Activated T-cell treated with anti-CD3 and anti-CD28 coated beads, Interleukin-2, amount 50 U/mL, for 48 hours (primary cell): ENCODE results near the gene LRRC36.
A peak's percentile ranks its signal among the peaks of the same experiment; 100 is the strongest.

Source experiments
- DNase-seq, 2 experiments: peaks; one replicate each; pipeline ENCODE4 v3.0.0-alpha.2; 2020

LRRC36 gene

GRCh38 chr16:67392301-67393059, 65.9 kb downstream of the LRRC36 start:
- no peak for DNase-seq

DNA sequence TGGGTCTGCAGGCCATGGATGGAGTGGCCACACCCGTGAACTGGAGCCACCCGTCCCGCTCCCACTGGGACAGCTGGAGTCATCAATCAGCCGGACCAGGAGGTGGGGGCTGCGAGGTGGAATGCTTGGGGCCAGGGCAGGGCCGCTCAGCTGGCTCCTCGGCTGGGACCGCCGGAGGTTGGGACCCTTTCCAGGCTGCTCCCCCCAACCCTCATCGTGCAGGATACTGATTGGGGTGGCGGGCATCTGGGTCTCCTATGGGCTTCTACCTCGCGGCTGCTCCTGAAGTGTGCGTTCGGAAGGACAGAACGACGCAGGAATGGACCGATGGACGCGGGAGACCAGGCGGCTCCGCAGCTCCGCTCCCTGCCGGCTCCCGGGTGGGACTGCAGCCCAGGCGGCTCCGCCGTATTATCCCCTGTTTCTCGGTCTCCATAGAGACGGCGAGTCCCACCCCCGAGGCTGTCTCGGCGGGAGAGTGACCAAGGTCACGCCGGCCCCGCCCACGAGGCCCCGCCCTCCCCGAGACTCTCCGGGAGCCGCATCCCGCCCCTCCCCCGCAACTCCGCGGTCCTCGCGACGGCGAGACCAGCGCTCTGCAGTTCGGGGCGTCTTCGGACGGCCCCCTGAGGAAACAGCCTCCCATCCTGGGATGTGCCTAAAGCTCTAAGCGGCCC, 66.6 kb downstream of the LRRC36 start, which contains the start of gene TPPP3:
TSS of gene TPPP3 (minus strand) at position 388 of the 677 bp plus-strand sequence. CDS start 2,387 bp downstream, outside the sequence.
- DNase-seq = peak; percentile 60 to 66

- DNase-seq = no peak
Measured at GRCh38 chr16:67393788-67394154, 67.2 kb downstream of the LRRC36 start.

GRCh38 chr16:67394155-67395104, 67.8 kb downstream of the LRRC36 start:
- DNase-seq = no peak

- DNase-seq = no peak
Measured at GRCh38 chr16:67395105-67395457, 68.5 kb downstream of the LRRC36 start.

GRCh38 chr16:67395458-67396158, 69.0 kb downstream of the LRRC36 start:
- no peak for DNase-seq

GRCh38 chr16:67396159-67397035, 69.8 kb downstream of the LRRC36 start:
- no peak for DNase-seq

DNA sequence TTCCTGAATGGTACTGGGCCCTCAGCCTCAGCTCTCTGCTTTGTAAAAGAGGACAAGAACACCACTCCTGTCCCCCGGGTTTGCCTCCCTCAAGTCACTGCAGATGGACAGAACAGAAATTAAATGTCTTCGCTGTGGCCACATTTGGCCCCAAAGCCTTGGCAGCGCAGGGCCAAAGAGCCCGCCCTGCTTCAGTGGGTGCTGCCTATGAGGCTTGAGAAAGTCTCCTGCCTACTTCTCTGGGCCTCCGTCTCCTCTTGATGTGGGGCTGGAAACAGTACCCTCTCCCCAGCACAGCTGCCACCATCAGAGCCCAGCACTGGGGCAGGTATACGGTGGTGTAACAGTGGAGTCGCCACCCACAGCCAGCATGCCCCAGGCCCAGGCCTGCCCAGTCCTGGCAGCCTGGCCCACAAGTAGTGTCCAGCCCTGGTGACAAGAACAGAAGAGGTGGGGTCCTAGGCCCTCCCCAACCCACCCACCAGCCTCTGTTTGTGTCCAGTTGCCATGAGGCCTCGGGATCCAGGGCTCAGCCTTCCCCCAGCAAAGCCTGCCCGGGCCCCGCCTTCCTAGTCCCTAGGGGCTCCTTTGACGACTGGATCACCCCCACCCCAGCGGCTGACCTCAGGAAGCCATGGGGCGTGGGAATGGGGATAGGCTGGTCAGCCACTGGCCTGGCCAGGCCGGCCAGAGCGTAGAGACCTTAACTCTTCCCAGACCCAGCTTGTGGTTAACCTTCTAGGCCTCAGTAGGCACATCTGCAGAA, 70.6 kb downstream of the LRRC36 start:
- no peak for DNase-seq

DNA sequence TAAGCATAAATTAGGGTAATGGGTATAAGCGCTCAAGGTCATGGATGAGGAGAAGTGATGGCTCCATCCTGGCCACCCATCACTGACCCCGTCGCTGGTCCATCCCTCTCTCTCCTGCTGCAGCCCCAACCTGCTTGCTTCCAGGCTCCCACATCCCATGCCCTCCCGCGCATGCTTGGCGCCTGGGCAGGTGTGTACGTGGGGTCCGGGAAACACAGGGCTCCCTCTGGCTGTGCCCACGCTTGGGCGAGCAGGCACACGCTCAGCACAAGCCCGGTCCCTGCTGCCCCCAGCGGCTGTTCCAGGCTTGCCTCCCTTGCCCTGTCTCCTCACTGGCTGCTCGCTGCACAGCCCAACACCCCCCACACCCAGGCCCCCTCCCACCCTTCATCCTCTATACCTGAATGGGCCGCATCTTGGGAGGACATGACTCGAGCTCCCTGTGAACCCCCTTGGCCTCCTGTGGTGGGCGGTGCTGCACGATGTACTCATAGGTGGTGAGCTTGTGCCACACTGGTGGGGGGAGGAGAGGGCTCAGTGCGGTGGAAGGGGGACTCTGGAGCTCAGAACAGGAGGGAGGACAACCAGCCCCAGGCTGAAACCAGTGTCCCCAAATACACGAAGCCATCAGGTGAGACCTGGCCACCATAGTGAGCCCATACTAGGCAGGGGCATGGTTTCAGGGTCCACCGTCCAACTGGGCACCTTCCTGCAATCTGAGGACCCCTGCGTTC, 71.4 kb downstream of the LRRC36 start:
- DNase-seq = no peak

DNA sequence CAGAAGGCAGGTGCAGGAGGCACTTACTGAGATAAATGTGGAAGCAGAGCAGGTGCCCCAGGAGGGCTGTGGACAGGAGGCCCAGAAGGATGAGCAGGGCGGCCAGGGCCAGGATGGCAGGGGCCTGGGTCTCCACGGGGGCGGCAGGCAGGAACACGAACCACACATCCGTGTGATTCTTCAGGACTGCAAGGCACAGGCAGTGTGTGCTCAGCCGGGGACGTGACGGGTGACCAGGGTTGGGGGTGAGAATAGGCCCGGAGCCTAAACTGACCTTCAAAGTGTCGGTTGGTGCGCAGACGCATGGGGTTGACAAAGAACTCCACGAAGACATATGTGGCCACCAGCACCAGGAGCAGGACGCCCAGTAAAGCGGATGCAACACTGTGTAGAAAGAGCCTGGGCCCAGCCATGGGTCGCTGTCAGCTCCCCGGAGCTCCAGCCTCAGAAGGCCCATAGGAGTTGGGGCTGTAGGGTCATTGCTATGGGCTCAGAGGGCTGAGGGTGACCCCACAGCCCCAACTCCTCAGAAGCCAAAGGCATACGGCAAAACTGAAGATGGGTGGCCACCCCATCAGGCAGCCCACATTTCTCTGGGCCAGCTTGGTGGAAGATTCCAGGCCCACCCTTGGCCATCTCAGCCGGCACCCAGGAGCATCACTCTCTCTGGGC, 72.1 kb downstream of the LRRC36 start:
- no peak for DNase-seq

DNA sequence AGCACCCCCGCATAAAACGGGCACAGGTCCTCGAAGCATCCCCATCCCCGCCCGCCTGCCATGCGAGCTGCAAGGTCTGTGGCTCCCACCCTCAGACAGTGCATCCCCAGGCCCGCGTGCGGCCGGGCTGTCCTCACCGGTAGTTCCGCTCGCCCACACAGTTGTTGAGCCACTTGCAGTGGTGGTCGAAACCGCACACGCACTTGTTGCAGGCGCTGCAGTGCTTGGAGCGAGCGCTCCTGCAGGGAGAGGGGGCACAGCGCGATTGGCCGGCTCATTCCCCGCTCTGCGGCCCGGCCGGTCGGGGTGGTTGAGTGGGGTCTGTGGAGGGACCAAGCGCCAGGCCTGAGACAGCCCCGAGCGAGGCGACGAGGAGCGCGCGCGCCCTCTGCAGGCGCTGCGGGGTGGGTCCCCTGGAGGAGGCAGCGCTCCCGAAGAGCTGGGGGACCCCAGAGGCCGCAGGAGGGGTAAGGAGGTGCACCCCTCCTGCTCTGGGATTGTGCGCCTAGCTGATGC, 72.7 kb downstream of the LRRC36 start:
- peak; percentile 73 to 78 for DNase-seq

DNA sequence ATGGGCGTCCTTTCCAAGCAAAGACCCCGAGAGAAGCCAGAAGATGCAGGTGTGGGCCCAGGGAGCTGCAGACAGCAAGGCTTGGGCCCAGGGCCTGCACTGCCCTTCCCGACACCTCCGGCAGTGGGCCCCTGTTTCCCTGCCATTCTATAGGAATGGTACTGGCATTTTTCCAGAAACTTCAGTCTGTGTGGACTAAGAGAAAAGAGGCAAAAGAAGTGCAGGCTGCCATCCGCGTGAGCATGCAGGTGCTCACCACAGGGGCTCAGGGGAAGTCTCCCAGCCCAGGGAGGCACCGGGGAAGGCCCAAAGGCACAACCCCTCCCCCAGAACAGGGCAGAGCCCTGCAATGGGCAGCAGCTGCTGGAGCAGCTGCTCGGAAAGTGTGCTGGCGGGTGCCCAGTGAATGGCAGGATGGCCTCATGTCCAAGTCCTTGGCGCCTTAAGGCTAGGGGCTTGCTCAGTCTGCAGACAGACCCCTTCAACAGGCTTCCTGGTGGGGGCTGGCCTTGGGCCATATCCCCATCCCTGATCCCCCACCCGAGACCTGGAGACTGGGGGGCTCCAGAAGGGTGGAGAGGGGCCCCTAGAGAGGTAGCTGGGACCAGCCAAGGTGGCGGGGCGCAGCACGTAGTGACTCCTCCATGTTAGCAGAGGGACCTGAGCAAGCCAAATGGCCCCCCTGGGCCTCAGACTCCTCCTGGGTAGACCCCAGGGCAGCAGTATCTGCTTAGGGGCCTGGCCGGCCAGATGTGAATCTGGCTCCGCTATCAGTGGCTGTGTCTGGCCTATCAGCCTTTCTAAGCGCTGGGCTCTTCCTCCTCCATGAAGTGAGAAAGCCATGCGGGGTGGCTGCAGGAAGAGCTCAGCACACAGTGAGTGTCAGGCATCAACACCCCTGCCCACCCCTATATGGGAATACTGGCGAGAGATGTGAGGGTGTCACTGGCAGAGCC, 73.4 kb downstream of the LRRC36 start:
- no peak for DNase-seq

- no peak for DNase-seq
Measured at GRCh38 chr16:67400901-67401300, 74.3 kb downstream of the LRRC36 start.

DNA sequence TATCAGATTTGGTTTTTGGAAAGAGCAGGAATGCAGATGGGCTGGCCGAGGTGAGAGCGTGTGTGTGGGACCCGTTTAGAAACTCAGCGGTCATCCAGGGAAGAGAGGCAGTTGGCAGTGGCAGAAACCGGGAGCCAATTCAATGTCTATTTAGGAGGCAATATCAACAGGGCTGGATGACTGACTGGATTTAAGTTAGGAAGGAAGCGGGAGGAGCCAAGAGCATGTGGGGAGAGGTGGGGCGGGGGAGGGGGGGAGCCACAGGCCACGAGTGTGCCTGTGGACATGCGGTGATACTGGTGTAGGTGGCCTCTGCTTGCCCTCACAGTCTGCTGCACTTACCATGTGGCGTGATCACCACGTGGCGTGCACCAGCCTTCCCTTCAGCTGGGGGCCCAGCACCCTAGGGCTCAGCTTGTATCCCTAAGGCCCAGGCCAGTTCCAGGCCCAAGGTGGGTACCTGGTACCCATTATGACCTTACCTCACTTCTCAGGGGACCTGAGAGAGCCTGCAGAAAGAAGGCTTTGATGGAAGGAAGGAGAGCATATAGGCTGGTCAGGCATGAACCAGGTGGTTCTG, 77.5 kb downstream of the LRRC36 start:
- no peak for DNase-seq

DNA sequence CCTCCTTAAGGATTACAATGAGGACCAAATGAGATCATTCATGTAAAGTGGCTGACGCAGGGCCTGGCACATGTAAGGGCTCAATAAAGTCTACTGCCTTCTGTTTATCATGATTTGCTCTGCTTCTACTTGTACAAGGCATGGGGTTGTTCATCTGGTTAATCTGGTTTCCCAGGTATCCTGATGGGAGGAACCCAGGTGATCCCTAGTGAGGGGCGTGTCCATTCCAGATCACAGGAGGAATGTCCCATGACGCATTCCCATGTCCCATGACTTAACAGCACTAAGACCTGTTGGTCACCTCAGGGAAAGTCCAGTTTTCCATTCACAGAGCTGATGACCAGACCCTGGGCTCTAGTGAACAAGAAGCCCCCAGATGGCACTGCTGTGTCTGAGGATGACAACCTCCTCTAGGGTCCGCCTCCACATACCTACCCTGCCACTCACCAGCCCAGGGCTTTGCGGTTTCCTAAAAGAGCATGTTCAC, 78.2 kb downstream of the LRRC36 start:
- DNase-seq = no peak

- no peak for DNase-seq
Measured at GRCh38 chr16:67405336-67405735, 78.7 kb downstream of the LRRC36 start.
